ENCODE measurements around the gene KDELR1. TPM values are rescaled to one million over a fixed set of nuclear protein-coding genes. Genes with fewer than 3 reads are reported as not detected.
A peak's percentile ranks its signal among the peaks of the same experiment; 100 is the strongest.

The KDELR1 gene
- total and polyA plus RNA-seq, 2 of the 13 experiments (the other 11 are each of a cell fraction or from before 2014, with no cell fraction given): 134 to 185 TPM

DNA sequence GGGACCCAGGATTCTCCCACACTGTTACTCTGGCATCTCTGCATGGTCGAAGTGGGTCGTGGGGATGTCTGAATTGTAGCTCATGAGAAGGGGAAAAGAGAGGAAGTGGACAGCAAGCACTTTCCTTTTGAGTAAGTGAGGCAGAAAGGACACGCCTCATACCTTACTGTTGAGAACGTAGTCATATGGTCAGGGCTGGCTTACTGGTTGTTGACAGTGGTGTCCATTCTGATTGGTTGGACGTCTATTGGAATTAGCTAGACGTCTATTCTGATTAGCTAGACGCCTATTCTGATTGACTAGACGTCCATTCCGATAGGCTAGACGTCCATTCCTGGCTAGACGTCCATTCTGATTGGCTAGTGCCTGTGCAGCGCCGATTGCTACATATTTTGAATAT is 14.5 kb upstream of the KDELR1 start:
- no peak overlapping the region for H3K4me3 ChIP-seq (replicated peaks in 1 of 3; ENCODE audit: insufficient read depth in 1 of 3, low read depth in 2 of 3, low read length in 3 of 3)
- in situ Hi-C loops (cut with HindIII; ENCODE audit: extremely low pct_ligation_motif_present, low pct_unique_long_range_greater_than_20kb): no loop called here
- no peak for FAIRE-seq
- 50% methylated on average over 13 of the region's 13 CpGs for WGBS (ENCODE audit: low lambda C conversion rate)
- intact Hi-C loops (cut with micrococcal nuclease; ENCODE audit: unreplicated experiment): no loop called here
- H3K4me1 ChIP-seq (ENCODE audit: insufficient read depth, low read length): no peaks in the 10 kb centered on the region
- ChIA-PET CTCF (ENCODE audit: low intra/inter-chr PET ratio, low total read pairs) (no interaction called here), POLR2A (no interaction called here)
- H3K27me3 ChIP-seq (ENCODE audit: control insufficient read depth in 1 of 2, insufficient read depth in 2 of 2, low read length in 2 of 2): no peaks in the 10 kb centered on the region; a peak in 1 of 5 replicates
- no peaks in the 10 kb centered on the region for H3K79me2 ChIP-seq (ENCODE audit: insufficient read depth, low read length)
- no peaks in the 10 kb centered on the region for H4K20me1 ChIP-seq (ENCODE audit: insufficient read depth, low read length)
- H3K9ac ChIP-seq (ENCODE audit: insufficient read depth, low read depth, low read length): no peak overlapping the region
- H3K36me3 ChIP-seq (replicated peaks in 1 of 2; ENCODE audit: control insufficient read depth in 1 of 2, insufficient read depth in 2 of 2, low read length in 2 of 2): no peaks in the 10 kb centered on the region
- H3K9me3 ChIP-seq (ENCODE audit: low read length): no peaks in the 10 kb centered on the region
- TF ChIP-seq RFX1 (IDR thresholded peaks at IDR 0.05) (no peak), ZNF792 (CRISPR knock-in tag; IDR thresholded peaks at IDR 0.05) (no peak), MYNN (CRISPR knock-in tag; IDR thresholded peaks at IDR 0.05; ENCODE audit: low read depth) (no peak), ZMYM4 (CRISPR knock-in tag; IDR thresholded peaks at IDR 0.05) (no peak), AHR (CRISPR knock-in tag; IDR thresholded peaks at IDR 0.05) (no peak)
- no TSS peak for BruUV-seq (replicated peaks)
- ATAC-seq: no peak
- no peak overlapping the region for H3K27ac ChIP-seq (ENCODE audit: extremely low read length, insufficient read depth, low read length)
- DNase-seq (ENCODE audit: low spot score): no peak
- no peak overlapping the region for H3K4me2 ChIP-seq (ENCODE audit: low read depth, low read length)
- H2AFZ ChIP-seq (ENCODE audit: low read length): no peak overlapping the region

DNA sequence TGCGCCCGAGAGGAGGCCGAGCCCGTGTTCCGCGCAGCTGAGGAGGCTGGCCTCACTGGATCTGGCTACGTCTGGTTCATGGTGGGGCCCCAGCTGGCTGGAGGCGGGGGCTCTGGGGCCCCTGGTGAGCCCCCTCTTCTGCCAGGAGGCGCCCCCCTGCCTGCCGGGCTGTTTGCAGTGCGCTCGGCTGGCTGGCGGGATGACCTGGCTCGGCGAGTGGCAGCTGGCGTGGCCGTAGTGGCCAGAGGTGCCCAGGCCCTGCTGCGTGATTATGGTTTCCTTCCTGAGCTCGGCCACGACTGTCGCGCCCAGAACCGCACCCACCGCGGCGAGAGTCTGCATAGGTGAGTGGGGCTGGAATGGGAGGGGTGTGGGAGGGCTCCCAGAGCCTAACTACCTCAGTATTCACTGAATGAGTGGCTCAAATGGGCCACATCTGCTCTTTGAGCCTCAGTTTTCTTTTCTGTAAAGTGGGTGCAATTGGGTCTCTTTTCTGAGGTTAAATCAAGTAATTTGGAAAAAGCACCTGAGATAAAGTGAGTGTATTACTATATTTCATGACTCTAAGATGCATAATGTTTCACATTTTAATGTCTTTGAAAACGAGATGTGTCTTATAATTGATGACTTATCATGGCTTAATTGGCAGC is 13.8 kb upstream of the KDELR1 start:
- Histone ChIP-seq H3K9ac (ENCODE audit: insufficient read depth, low read depth, low read length) (no peak overlapping the region), H3K27me3 (ENCODE audit: control insufficient read depth in 1 of 2, insufficient read depth in 2 of 2, low read length in 2 of 2) (no peaks in the 10 kb centered on the region; a peak in 1 of 5 replicates), H3K79me2 (ENCODE audit: insufficient read depth, low read length) (no peaks in the 10 kb centered on the region), H2AFZ (ENCODE audit: low read length) (no peak overlapping the region), H4K20me1 (ENCODE audit: insufficient read depth, low read length) (no peaks in the 10 kb centered on the region), H3K27ac (ENCODE audit: extremely low read length, insufficient read depth, low read length) (no peak overlapping the region), H3K4me1 (ENCODE audit: insufficient read depth, low read length) (peaks cover 4% of the 10 kb centered on the region; the same call in 1 of the 2 replicates), H3K9me3 (ENCODE audit: low read length) (no peaks in the 10 kb centered on the region), H3K4me3 (replicated peaks in 1 of 3; ENCODE audit: insufficient read depth in 1 of 3, low read depth in 2 of 3, low read length in 3 of 3) (no peak overlapping the region), H3K4me2 (ENCODE audit: low read depth, low read length) (no peak overlapping the region), H3K36me3 (replicated peaks in 1 of 2; ENCODE audit: control insufficient read depth in 1 of 2, insufficient read depth in 2 of 2, low read length in 2 of 2) (no peaks in the 10 kb centered on the region)
- in situ Hi-C loops (cut with HindIII; ENCODE audit: extremely low pct_ligation_motif_present, low pct_unique_long_range_greater_than_20kb): no loop called here
- no peak for FAIRE-seq
- 78% methylated on average over 7 of the region's 27 CpGs for WGBS (ENCODE audit: low lambda C conversion rate)
- ChIA-PET CTCF (ENCODE audit: low intra/inter-chr PET ratio, low total read pairs) (no interaction called here), POLR2A (no interaction called here)
- intact Hi-C loops (cut with micrococcal nuclease; ENCODE audit: unreplicated experiment): no loop called here
- no peak for DNase-seq (ENCODE audit: low spot score)
- no TSS peak for BruUV-seq (replicated peaks)
- TF ChIP-seq, protein P1, sequence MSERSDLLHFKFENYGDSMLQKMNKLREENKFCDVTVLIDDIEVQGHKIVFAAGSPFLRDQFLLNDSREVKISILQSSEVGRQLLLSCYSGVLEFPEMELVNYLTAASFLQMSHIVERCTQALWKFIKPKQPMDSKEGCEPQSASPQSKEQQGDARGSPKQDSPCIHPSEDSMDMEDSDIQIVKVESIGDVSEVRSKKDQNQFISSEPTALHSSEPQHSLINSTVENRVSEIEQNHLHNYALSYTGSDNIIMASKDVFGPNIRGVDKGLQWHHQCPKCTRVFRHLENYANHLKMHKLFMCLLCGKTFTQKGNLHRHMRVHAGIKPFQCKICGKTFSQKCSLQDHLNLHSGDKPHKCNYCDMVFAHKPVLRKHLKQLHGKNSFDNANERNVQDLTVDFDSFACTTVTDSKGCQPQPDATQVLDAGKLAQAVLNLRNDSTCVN (CRISPR knock-in tag; IDR thresholded peaks at IDR 0.05; ENCODE audit: borderline replicate concordance): no peak
- TF ChIP-seq ZNF629 (CRISPR knock-in tag; conservative IDR thresholded peaks at IDR 0.05): peak; percentile 85
- no peak for TF ChIP-seq ZNF543 (CRISPR knock-in tag; IDR thresholded peaks at IDR 0.05)
- ATAC-seq: no peak

Data from HepG2 (cell line).